Neutrophil (primary cell): ENCODE results near the gene ZMYND8.

ENCODE experiments used
- H3K27ac ChIP-seq: fragments of 200-600 bp; sonication (generic); 2 replicates; pipeline ENCODE4 v1.5.1; 2016; ENCODE audit warnings: mild to moderate bottlenecking, moderate library complexity
- H3K27me3 ChIP-seq: fragments of 200-600 bp; sonication (generic); 2 replicates; pipeline ENCODE4 v1.6.0; 2016; ENCODE audit warnings: mild to moderate bottlenecking
- H3K36me3 ChIP-seq: fragments of 200-600 bp; sonication (generic); 2 replicates; pipeline ENCODE4 v1.5.1; 2017
- H3K4me1 ChIP-seq, 2 experiments: fragments of 200-600 bp in 1 of 2; sonication (generic) in 1 of 2; 1 replicate in 1 of 2; 2 replicates in 1 of 2; pipeline versions ENCODE4 v1.5.1 to v1.6.1; 2013 to 2016; ENCODE audit warnings: low read depth in 1 of 2, low read length in 1 of 2, mild to moderate bottlenecking in 1 of 2, moderate library complexity in 1 of 2; ENCODE audit not compliant: control insufficient read depth in 1 of 2, insufficient read depth in 1 of 2
- H3K4me3 ChIP-seq, 2 experiments: fragments of 200-600 bp in 1 of 2; sonication (generic) in 1 of 2; 1 replicate in 1 of 2; 2 replicates in 1 of 2; pipeline ENCODE4 v1.5.1; 2013 to 2016; ENCODE audit warnings: low read depth in 1 of 2, low read length in 1 of 2, mild to moderate bottlenecking in 1 of 2, moderate library complexity in 1 of 2
- H3K9me3 ChIP-seq: fragments of 200-600 bp; sonication (generic); 2 replicates; pipeline ENCODE4 v1.5.1; 2016
- CTCF ChIP-seq: fragments of 200-600 bp; sonication (generic); IDR thresholded peaks from 2 replicates; pipeline ENCODE4 v1.5.1; 2016; ENCODE audit warnings: antibody characterized with exemption

The ZMYND8 gene

GRCh38 chr20:47365023-47365764, 8.7 kb upstream of the ZMYND8 start:
- H3K9me3 ChIP-seq: no peaks in the 10 kb centered on the region
- H3K4me3 ChIP-seq: no peak overlapping the region
- peaks cover 19 to 22% of the 10 kb centered on the region in 2 experiments for H3K4me1 ChIP-seq
- H3K36me3 ChIP-seq: no peaks in the 10 kb centered on the region
- no peaks in the 10 kb centered on the region for H3K27me3 ChIP-seq
- TF ChIP-seq CTCF: no peak
- no peak overlapping the region for H3K27ac ChIP-seq

- Histone ChIP-seq H3K4me1 (peaks cover 45 to 48% of the 10 kb centered on the region in 2 experiments), H3K4me3 (no peak overlapping the region), H3K9me3 (no peaks in the 10 kb centered on the region), H3K27me3 (no peaks in the 10 kb centered on the region), H3K27ac (peak overlapping the region; percentile 30), H3K36me3 (no peaks in the 10 kb centered on the region)
- no peak for TF ChIP-seq CTCF
These were observed 6.1 kb upstream of the ZMYND8 start for GRCh38 chr20:47362361-47363219.

GRCh38 chr20:47361057-47361915, 4.8 kb upstream of the ZMYND8 start:
- no peaks in the 10 kb centered on the region for H3K9me3 ChIP-seq
- no peak for TF ChIP-seq CTCF
- peak overlapping the region; percentile 44 to 62 for H3K4me3 ChIP-seq
- H3K27ac ChIP-seq: peak overlapping the region; percentile 98
- no peaks in the 10 kb centered on the region for H3K27me3 ChIP-seq
- H3K36me3 ChIP-seq: no peaks in the 10 kb centered on the region
- peaks cover 58 to 61% of the 10 kb centered on the region in 2 experiments for H3K4me1 ChIP-seq

DNA sequence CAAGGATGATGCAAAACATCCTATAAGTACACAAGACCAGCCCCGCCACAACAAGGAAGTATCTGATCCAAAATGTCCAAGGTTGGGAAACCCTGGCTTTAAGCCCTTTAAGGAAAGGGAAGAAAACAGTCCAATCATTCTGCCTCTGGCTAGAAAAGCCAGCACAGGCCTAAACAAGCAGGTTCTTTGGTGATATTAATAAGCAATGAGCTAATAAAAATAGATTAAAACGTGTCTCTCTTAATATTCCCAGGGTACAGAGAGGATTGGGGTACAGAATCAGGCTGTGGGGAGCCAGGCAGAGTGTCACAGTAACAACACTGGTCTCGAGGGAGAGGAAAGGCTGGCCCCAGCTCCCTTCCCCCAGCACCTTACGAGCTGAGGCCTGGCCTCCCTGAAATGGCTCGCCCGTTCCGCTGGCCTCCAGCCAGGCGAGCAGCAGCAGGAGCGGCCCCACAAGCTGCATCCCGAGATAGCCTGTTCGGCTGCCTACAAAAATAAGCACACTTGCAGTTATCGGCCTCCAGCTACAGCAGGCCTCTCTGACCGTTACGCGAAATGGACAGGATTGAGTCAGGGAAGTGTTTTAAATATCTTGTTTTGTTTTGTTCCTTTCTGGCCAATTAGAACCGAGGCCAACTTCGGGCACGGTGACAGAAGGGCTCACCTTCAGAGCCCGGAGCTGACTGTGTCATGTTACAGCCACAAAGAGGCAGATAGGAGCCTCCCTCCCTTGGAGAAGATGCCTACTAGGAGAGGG, 4.0 kb upstream of the ZMYND8 start:
- H3K9me3 ChIP-seq: no peaks in the 10 kb centered on the region
- no peaks in the 10 kb centered on the region for H3K27me3 ChIP-seq
- peaks cover 66 to 69% of the 10 kb centered on the region in 2 experiments for H3K4me1 ChIP-seq
- no peak for TF ChIP-seq CTCF
- peak overlapping the region; percentile 98 for H3K27ac ChIP-seq
- no peaks in the 10 kb centered on the region for H3K36me3 ChIP-seq
- peak overlapping the region; percentile 44 to 62 for H3K4me3 ChIP-seq
